ENCODE measurements around the gene DCDC2B.

GRCh38 chr1:32197837-32198236 is 11.1 kb upstream of the DCDC2B start:
- TF ChIP-seq, protein P1, sequence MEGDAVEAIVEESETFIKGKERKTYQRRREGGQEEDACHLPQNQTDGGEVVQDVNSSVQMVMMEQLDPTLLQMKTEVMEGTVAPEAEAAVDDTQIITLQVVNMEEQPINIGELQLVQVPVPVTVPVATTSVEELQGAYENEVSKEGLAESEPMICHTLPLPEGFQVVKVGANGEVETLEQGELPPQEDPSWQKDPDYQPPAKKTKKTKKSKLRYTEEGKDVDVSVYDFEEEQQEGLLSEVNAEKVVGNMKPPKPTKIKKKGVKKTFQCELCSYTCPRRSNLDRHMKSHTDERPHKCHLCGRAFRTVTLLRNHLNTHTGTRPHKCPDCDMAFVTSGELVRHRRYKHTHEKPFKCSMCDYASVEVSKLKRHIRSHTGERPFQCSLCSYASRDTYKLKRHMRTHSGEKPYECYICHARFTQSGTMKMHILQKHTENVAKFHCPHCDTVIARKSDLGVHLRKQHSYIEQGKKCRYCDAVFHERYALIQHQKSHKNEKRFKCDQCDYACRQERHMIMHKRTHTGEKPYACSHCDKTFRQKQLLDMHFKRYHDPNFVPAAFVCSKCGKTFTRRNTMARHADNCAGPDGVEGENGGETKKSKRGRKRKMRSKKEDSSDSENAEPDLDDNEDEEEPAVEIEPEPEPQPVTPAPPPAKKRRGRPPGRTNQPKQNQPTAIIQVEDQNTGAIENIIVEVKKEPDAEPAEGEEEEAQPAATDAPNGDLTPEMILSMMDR (IDR thresholded peaks at IDR 0.05; ENCODE audit: insufficient read depth, low read length, poor library complexity, severe bottlenecking): no peak
- TF ChIP-seq EZH2phosphoT487 (conservative IDR thresholded peaks at IDR 0.05; ENCODE audit: low read length): no peak

All from SU-DHL-6 (cell line).